ENCODE results near the gene RECQL.
"Not testable (repeated sequence)": the region's sequence is repeated elsewhere in the genome, so short reads cannot be mapped to it uniquely, and the experiment has no call there.

RECQL gene

GRCh38 chr12:21502872-21503271, 1.4 kb upstream of the RECQL start:
- DNase-seq (ENCODE audit: low read depth, low spot score), result no peak

GRCh38 chr12:21502164-21502496, 695 bp upstream of the RECQL start:
- DNase-seq (ENCODE audit: low read depth, low spot score), result peak; percentile 2

GRCh38 chr12:21500786-21501257, 613 bp downstream of the RECQL start:
- DNase-seq (ENCODE audit: low read depth, low spot score), result no peak

GRCh38 chr12:21499765-21500164, 1.7 kb downstream of the RECQL start:
- DNase-seq (ENCODE audit: low read depth, low spot score), result no peak

- DNase-seq (ENCODE audit: low read depth, low spot score), result no peak
Observed at GRCh38 chr12:21485998-21486397, 15.4 kb downstream of the RECQL start.

- no peak for DNase-seq (ENCODE audit: low read depth, low spot score)
Observed at GRCh38 chr12:21483531-21483930, 17.9 kb downstream of the RECQL start.

GRCh38 chr12:21478756-21479455, 22.5 kb downstream of the RECQL start:
- no peak for DNase-seq (ENCODE audit: low read depth, low spot score)

- DNase-seq (ENCODE audit: low read depth, low spot score), result no peak
Observed at GRCh38 chr12:21476949-21477348, 24.5 kb downstream of the RECQL start.

- no peak for DNase-seq (ENCODE audit: low read depth, low spot score)
Observed at GRCh38 chr12:21475552-21475951, 25.9 kb downstream of the RECQL start.

GRCh38 chr12:21472197-21472823, 29.1 kb downstream of the RECQL start:
- no peak for DNase-seq (ENCODE audit: low read depth, low spot score)

GRCh38 chr12:21471294-21471693, 30.1 kb downstream of the RECQL start:
- no peak for DNase-seq (ENCODE audit: low read depth, low spot score)

GRCh38 chr12:21467334-21467733, 34.1 kb downstream of the RECQL start:
- DNase-seq (ENCODE audit: low read depth, low spot score), result not testable (repeated sequence)

- DNase-seq (ENCODE audit: low read depth, low spot score), result no peak
Observed at GRCh38 chr12:21459474-21459873, 42.0 kb downstream of the RECQL start.

GRCh38 chr12:21456291-21456780, 45.1 kb downstream of the RECQL start:
- peak; percentile 11 for DNase-seq (ENCODE audit: low read depth, low spot score)

- DNase-seq (ENCODE audit: low read depth, low spot score), result no peak
Observed at GRCh38 chr12:21453312-21453852, 48.1 kb downstream of the RECQL start.

GRCh38 chr12:21451529-21451928, 49.9 kb downstream of the RECQL start:
- no peak for DNase-seq (ENCODE audit: low read depth, low spot score)

GRCh38 chr12:21444193-21445146, 57.0 kb downstream of the RECQL start:
- DNase-seq (ENCODE audit: low read depth, low spot score), result no peak

GRCh38 chr12:21439347-21439746, 62.1 kb downstream of the RECQL start:
- no peak for DNase-seq (ENCODE audit: low read depth, low spot score)

GRCh38 chr12:21438643-21439042, 62.8 kb downstream of the RECQL start:
- DNase-seq (ENCODE audit: low read depth, low spot score), result no peak

GRCh38 chr12:21434699-21435098, 66.7 kb downstream of the RECQL start:
- no peak for DNase-seq (ENCODE audit: low read depth, low spot score)

- DNase-seq (ENCODE audit: low read depth, low spot score), result no peak
Observed at GRCh38 chr12:21433525-21433924, 67.9 kb downstream of the RECQL start.

- DNase-seq (ENCODE audit: low read depth, low spot score), result no peak
Observed at GRCh38 chr12:21429994-21430393, 71.4 kb downstream of the RECQL start.

Data from activated CD4-positive, CD25-positive, alpha-beta regulatory T cell treated with anti-CD3 and anti-CD28 coated beads, Interleukin-2, amount 50 U/mL, for 16 hours (primary cell).